ENCODE results near the gene FBXO10.

DNA sequence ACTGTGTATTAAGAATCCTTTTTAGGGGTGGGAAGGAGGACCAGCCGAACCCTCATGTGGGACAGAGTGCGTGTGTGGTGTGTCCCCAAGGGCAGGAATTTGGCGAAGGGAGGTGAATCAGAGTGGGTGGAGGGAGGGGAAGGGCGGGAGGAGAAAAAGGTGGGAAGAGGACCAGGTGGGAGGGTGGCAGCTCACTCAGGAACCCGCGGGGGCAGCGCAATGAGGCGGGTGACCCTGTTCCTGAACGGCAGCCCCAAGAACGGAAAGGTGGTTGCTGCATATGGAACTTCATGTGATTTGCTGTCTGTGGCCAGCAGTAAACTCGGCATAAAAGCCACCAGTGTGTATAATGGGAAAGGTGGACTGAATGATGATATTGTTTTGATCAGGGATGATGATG is 99.2 kb downstream of the FBXO10 start:
- TF ChIP-seq, protein P1, sequence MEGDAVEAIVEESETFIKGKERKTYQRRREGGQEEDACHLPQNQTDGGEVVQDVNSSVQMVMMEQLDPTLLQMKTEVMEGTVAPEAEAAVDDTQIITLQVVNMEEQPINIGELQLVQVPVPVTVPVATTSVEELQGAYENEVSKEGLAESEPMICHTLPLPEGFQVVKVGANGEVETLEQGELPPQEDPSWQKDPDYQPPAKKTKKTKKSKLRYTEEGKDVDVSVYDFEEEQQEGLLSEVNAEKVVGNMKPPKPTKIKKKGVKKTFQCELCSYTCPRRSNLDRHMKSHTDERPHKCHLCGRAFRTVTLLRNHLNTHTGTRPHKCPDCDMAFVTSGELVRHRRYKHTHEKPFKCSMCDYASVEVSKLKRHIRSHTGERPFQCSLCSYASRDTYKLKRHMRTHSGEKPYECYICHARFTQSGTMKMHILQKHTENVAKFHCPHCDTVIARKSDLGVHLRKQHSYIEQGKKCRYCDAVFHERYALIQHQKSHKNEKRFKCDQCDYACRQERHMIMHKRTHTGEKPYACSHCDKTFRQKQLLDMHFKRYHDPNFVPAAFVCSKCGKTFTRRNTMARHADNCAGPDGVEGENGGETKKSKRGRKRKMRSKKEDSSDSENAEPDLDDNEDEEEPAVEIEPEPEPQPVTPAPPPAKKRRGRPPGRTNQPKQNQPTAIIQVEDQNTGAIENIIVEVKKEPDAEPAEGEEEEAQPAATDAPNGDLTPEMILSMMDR (IDR thresholded peaks at IDR 0.05; ENCODE audit: low read depth, low read length): no peak
- TF ChIP-seq EZH2phosphoT487 (IDR thresholded peaks at IDR 0.05; ENCODE audit: low read depth): no peak

Measured in OCI-LY3 (cell line).